Stomach (tissue), 4 donors: Measurements from ENCODE around the gene FGL2.

Source experiments
- EP300 ChIP-seq: sonication (generic); formaldehyde crosslinking; IDR thresholded peaks from one replicate; pipeline ENCODE4 v1.6.1; 2017; ENCODE audit warnings: antibody characterized with exemption
- POLR2A ChIP-seq, 4 donors: fragments of 450-650 bp; IDR thresholded peaks; one replicate each; pipeline ENCODE4 v1.6.1; 2016; ENCODE audit warnings: antibody characterized with exemption in 4 of 4, control low read depth in 2 of 4, mild to moderate bottlenecking in 1 of 4, moderate library complexity in 1 of 4
- POLR2AphosphoS5 ChIP-seq, 3 donors: sonication (generic); formaldehyde crosslinking; IDR thresholded peaks; one replicate each; pipeline ENCODE4 v1.6.1; 2016; ENCODE audit warnings: antibody characterized with exemption in 3 of 3
- TF ChIP-seq, protein P1 (sequence below), 7 experiments: fragments of 450-650 bp in 4 of 7; fragments of 200-600 bp in 3 of 7; sonication (generic) in 3 of 7; IDR thresholded peaks; one replicate each; pipeline ENCODE4 v1.5.1; 2016 to 2019; ENCODE audit warnings: antibody characterized with exemption in 7 of 7, control low read depth in 2 of 7, mild to moderate bottlenecking in 1 of 7

DNA sequence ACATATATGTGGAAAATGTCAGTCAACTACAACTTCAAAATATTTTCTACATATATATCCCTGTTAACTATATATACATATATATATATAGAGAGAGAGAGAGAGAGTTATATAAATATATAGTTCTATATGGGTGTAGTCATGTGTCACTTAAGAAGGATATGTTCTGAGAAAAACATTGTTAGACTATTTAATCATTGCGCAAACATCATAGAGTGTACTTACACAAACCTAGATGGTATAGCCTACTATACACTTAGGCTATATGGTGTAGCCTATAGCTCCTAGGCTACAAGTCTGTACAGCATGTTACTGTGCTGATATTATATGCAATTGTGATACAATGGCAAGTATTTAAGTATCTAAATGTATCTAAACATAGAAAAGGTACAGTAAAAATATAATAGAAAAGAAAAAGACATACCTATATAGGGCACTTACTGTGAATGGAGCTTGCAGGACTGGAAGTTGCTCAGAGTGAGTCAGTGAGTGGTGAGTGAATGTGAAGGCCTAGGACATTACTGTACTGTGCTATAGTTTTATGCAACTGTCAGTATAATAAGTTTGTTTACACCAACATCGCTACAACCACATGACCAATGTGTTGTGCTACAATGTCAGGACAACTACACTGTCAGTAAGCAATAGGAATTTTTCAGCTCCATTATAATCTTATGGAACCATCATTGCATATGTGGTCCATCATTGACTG lies 18.0 kb upstream of the FGL2 start:
- TF ChIP-seq, protein P1, sequence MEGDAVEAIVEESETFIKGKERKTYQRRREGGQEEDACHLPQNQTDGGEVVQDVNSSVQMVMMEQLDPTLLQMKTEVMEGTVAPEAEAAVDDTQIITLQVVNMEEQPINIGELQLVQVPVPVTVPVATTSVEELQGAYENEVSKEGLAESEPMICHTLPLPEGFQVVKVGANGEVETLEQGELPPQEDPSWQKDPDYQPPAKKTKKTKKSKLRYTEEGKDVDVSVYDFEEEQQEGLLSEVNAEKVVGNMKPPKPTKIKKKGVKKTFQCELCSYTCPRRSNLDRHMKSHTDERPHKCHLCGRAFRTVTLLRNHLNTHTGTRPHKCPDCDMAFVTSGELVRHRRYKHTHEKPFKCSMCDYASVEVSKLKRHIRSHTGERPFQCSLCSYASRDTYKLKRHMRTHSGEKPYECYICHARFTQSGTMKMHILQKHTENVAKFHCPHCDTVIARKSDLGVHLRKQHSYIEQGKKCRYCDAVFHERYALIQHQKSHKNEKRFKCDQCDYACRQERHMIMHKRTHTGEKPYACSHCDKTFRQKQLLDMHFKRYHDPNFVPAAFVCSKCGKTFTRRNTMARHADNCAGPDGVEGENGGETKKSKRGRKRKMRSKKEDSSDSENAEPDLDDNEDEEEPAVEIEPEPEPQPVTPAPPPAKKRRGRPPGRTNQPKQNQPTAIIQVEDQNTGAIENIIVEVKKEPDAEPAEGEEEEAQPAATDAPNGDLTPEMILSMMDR (IDR thresholded peaks at IDR 0.05): no peak
- no peak for TF ChIP-seq EP300
- no peak for TF ChIP-seq POLR2A (IDR thresholded peaks at IDR 0.05)
- TF ChIP-seq POLR2AphosphoS5 (IDR thresholded peaks at IDR 0.05): no peak
